Midbrain (tissue), 1 donor: ENCODE measurements around the gene LEMD2.
"Not testable (repeated sequence)": the region's sequence is repeated elsewhere in the genome, so short reads cannot be mapped to it uniquely, and the experiment has no call there.

Experiments
- DNase-seq: peaks from one replicate; lab custom pipeline; 2025; lab: John Stamatoyannopoulos, UW

LEMD2 gene

DNA sequence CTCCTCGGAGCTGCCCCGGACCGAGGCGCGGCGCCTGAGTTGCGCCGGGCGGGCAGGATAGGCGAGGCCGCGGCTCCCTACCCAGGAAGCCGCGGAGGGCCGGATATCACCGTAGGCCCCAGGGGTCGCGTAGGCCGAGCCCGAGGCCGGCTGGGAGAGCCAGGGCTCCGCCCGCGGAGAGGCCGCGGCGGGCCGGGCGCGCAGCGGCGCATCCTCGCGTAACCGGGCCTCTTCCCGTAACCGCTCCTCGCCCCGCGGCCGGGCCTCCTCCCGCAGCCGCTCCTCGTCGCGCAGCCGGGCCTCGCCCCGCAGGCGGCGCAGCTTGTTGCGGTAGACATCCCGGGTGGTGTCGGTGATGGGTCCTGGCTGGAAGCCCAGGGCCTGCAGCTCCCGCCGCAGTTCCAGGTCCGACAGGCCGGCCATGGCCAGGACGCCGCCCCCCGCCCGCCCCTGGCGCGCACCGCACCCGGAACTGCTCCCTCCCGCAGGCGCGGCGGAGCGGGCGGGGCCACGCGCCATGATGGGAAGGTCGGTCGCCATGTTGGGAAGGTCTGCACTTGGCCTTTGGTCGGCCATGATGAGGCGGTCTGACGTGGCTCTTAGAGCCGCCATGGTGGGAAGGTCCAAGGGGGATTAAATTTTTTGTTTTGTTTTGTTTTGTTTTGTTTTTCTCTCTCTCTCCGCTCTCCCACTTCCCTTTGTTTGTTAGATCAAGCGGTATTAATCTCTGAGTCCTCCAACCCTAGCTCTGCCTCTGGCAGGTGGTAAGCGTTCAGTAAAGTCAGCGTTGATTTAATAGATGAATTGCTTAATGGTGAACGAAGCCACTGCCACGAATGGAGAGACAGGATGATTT lies at the start of gene LEMD2:
Gene LEMD2, minus strand, starts transcription at position 437 of the 856 bp plus-strand sequence. Its CDS starts 14 bp downstream, at position 423.
- peak; percentile 94 for DNase-seq

DNA sequence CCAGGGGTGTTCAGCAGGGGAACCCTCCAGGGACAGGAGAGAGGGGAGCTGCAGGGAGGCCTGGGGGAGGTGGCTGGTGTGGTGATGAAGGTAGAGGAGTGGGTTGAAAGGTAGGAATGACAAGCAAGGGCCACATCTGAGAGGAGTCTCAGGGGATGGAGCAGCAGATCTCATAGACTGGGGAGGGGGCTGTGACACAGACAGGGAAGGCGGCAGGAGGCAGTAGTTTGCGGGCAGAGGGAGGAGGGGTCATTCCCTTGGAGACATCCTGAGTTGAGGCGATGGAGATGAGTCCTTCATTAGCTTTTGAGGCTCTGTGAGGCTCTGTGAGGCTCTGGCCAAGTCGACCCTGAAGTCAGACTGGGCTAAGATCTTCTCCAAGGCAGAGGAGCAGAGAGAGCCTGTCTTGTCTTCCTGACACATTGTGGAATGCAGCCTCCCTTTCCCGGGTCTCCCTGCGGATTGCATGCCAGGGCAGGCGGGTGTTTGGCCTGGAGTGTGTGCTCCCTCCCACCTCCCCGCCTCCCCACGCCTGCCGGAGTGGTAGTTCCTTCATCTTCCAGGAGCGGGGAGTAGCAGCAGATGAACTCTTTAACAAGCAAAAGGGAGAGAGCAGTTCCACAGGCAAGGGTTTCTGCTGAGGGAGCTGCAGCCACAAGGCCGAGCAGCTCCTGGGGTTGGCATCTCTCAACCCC lies 49.2 kb upstream of the LEMD2 start:
- no peak for DNase-seq

DNA sequence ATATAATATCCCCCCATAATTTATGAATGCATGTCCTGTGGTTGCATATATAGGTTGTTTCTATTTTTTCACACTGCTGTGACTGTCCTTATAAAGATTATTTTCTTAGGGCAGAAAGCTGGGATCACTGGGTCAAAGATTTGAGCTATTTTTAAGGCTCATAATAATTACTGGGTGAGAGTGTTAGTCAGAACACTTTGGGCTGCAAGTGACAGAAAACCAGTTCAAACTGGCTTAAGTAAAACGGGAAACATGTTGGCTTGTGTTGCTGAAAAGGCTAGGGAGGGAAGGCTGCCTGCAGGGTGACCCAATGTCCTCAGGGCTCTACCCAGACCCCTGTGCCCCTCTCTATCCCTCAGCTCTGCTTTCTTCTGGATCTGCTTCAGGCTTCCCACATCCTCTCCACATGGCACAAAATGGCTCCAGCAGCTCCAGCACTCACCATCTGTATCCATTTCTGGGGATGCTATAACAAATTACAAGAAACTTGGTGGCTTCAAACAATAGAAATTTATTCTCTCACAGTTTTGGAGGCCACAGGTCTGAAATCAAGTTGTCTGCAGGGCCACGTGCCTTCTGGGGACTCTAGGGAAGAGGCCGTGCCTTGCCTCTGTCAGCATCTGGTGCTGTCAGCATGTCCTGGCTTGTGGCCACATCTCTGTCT lies 48.0 kb upstream of the LEMD2 start:
- no peak for DNase-seq

DNA sequence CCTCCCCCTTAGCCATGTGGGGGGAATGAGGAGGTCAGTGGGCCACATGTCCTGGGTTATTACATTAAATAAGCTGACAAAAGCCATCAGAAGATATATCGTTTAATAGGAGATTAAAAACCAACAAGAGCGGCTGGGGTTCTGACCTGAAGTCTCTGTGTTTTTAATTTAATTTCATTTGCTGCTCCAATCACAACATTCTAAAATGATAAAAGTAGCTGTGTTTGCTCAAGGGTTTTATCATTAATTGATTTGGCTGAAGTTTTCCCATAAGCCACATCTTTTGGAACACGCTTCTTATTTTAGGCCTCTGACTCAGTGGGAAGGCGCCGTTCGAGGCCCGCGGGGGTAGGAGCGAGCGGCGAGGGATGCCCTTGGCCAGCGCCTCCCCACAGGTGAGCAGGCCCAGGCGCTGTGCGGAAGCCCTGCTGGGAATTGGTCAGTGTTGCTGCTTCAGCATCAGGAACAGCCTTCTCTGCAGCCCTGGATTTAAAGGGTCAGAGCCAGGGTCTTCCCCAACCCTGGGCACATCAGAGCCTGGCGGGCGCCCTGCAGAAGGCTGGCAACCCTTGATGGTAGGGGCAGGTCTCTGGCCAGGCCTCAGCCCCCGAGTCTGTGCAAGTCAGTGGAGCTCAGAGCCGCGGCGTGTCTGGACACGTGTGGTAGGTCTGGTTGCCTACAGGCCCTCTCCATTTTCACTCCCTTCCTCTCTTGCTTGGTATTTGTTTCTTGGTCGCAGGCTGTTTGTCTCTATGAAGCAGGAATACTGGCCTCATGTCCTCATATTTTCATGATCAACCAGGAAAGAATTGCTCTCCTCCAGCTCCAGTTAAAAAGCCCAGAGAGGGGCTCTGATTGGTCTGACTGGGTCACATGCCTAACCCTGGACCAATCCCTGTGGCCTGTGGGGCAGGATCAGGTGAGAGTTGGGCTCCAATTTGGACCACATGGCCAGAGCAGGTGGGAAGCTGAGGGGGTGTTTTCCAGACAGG lies 45.8 kb upstream of the LEMD2 start:
- DNase-seq = no peak

DNA sequence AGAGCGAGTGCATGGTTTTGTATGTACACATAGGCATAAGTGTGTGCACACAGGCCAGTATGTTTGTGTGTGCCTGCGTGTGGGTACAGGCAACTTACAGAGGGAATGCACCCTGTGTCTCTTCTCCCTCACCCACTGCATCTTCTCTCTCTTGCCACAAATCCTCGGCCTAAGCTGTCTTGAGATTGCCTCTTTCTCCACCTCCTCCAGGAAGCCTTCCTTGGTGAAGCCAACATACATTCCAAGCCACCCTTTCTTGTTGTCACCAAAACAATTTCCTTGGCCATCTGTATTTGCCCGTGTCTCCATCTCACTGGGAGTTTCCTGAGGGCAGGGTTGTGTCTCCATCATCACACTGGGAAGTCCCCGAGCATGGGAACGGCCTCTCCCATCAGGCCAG lies 44.7 kb upstream of the LEMD2 start:
- no peak for DNase-seq

DNA sequence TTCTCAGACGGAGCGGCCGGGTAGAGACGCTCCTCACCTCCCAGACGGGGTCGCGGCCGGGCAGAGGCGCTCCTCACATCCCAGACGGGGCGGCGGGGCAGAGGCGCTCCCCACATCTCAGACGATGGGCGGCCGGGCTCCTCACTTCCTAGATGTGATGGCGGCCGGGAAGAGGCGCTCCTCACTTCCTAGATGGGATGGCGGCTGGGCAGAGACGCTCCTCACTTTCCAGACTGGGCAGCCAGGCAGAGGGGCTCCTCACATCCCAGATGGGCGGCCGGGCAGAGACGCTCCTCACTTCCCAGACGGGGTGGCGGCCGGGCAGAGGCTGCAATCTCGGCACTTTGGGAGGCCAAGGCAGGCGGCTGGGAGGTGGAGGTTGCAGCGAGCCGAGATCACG lies 43.9 kb upstream of the LEMD2 start:
- DNase-seq = not testable (repeated sequence)

DNA sequence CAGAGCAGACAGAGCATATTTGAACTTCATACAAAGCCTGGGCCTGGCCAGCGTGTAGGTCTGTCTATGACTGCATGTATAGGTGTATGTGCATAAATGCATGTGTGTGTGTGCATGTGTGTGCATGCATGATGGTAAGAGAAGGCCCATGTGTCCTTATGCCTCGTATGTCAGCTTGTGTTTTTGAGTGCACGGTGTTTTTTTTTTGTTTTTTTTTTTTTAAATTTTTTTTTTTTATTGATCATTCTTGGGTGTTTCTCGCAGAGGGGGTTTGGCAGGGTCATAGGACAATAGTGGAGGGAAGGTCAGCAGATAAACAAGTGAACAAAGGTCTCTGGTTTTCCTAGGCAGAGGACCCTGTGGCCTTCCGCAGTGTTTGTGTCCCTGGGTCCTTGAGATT lies 42.8 kb upstream of the LEMD2 start:
- DNase-seq = not testable (repeated sequence)

DNA sequence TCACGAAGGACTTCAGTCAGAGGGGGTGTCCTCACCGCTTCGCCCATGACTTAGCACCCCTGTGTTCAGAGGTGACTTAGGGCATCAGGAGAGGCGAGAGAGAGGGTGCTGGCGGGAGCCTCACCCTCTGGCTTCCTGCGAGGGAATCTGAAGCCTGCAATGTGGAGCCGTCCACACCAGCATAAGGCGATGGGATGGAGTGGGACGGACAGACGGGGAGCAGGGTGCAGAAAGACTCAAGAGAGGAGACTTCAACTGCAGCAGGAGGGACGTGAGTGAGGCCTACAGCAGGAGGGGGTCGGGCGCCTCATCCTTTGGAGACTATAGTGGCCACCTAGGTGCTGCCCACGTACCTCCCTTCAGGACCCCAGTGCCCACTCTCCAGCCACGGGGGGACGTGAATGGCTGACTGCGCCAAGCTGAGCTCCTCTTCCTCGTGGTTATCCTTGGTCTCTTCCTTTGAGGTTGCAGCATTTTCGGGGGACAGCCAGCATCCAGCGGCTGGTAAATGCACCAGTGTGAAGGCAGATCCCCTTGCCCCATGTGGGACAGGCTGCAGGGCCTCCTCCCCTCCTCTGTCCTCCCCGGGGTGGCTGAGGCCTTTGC lies 41.8 kb upstream of the LEMD2 start:
- no peak for DNase-seq

DNA sequence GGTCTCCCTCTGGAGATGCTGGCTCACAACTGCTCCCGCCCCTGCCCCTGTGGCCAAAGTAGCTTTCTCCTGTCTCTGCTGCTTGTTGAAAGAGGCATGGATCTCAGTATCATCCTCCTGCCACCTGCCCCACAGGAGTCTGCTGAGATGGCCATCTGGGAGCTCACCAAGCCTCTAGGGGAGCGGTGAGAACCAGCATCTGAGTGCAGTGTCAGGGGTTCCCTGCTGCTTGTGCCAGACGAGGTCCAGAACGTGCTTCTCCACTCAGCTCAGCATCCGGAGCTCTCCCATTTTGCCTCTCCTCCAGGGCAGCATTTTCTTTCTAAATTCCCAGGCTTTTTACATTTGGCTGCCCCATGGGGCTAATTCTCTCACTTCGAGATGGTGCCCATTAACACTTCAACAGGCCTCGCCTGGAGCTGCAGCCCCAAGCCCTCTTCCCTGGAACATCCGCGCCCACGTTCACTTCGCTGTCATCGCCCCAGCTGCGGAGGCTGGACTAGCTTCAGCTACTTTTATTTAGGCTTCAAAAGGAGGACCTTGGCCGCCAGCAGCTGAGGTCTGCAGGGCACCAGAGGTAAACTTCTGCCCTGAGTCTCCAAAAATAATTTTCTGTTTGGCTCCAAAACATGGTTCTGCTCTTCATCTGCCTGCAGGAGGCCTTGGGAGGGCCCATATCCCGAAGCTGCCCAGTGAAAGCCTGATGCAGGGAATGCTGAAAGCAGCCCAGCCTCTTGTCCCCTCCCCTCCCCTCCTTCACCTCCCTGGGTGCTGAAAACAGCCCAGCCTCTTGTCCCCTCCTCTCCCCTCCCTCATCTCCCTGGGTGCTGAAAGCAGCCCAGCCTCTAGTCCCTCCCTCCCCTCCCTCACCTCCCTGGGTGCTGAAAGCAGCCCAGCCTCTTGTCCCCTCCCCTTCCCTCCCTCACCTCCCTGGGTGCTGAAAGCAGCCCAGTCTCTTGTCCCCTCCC lies 40.1 kb upstream of the LEMD2 start:
- DNase-seq = no peak

DNA sequence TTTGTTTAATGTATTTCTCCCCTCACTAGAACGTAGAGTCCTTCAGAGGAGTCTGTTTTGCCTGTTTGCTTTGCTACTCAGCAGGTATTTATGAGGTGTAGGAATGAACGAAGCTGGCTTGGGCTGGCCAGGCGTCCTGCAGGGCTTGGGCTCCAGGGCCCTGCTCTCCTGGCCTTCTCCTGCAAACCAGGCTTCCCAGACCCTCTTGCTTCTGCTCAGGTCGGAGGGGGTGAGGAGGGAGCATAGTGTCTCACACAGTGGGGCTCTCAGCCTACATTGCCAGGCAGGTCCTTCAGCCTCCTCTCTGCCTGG lies 39.5 kb upstream of the LEMD2 start:
- DNase-seq = no peak

DNA sequence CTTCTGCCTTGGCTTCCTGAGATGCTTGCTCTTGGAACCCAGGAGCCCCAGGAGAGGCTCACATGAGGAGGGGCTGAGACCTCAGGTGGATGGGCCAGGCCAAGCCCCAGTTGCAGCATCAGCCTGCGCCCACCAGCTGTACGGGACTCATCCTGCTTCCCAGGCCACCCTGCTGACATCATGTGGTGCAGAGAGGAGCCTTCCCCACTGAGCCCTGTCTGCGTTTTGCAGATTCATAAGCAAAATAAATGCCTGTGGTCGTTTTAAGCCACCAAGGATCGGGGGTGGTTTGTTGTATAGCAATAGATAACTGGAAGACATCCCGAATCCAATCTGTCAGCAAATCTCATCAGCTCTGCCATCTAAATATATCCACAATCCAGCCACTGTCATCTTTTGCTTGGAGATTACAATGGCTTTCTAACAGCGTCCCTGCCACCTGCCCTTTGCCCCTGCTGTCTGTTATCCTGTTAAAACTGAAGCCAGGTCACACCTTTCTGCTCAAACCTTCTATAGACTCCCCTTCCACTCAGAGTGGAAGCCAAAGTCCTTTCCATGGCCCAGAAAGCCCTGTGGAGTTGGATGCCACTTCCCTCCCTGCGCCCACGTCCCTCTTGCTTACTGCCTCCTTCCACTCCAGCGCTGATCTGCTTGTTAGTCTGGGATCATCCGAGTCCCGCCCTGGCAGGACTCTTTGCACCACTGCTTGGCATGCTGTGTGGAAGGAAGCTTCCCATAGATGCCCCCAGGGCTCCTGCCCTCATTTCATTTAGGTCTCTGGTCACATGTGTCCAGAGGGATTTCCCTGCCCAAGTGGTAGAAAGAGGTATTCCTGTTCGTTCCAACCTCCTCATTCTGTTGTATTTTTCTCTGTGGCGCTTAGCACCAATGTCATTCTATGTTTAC lies 38.9 kb upstream of the LEMD2 start:
- no peak for DNase-seq

DNA sequence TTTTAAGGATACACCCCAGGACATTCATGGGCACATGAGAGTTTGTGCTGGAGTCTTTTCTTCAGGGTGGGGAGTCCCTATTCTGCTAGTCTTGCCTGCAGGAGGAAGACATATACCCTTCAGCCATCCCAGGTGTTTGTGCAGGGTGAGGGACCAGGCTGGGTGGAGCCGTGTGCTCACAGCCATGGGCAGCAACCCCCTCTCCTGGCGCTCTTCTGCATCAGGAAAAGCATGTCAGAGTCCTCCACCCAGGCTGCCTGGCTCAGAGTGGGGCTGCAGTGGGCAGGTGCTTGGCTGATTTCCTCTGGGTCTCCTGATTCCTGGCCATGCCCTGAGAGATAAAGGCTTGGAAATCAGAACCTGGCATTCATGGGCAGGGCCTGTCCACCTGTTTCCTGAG lies 37.6 kb upstream of the LEMD2 start:
- DNase-seq = no peak

DNA sequence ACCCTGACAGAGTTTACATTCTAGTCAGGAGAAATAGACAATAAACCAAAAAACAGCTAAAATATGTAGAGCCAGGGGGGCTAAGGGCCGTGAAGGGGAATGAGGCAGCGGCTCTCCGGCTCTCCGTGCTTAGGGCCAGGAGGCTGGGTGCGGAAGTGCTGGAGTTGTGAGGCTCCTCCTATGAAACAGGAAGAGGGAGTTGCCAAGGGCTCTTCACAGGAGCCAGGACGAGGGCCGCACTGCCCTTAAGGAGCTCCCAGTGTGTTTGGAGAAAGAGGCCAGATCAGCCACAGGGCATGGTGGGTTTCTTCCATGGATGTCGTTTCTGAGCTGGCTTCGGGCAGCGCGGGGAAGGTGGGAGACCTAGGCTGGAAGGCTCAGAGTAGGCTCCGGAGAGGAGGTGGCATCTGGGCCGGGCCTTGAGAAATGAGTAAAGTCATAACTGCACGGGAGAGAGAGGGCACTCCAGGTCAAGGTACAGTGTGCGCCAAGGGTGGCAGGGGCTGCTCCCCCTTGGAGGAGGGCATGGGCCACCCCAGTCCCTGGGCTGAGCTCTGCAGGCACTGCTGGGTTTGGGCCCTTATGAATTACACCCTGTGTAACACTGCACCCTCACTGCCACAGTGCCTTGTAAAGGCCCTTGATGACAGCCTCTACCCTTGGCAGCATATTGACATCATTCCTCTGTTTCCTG lies 35.7 kb upstream of the LEMD2 start:
- no peak for DNase-seq

DNA sequence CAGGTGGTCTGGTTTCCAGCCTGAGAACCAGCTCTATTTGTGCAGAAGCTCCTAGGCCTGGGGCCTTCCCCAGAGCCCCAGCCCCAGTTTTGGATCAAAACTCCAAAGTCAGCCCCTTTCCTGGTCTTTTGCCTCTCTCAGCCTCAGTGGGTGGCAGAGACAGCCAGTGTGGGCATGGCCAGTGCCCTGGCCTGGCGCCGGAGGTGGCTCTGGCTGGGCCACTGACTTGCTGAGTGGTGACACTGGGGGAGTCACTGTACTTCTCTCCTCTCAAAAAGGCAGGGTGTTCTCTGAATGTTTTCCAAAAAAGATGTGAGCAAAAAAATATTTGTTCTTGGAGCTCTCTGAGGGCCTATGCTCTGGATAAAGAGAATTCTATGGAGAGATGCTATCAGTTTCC lies 34.9 kb upstream of the LEMD2 start:
- no peak for DNase-seq

DNA sequence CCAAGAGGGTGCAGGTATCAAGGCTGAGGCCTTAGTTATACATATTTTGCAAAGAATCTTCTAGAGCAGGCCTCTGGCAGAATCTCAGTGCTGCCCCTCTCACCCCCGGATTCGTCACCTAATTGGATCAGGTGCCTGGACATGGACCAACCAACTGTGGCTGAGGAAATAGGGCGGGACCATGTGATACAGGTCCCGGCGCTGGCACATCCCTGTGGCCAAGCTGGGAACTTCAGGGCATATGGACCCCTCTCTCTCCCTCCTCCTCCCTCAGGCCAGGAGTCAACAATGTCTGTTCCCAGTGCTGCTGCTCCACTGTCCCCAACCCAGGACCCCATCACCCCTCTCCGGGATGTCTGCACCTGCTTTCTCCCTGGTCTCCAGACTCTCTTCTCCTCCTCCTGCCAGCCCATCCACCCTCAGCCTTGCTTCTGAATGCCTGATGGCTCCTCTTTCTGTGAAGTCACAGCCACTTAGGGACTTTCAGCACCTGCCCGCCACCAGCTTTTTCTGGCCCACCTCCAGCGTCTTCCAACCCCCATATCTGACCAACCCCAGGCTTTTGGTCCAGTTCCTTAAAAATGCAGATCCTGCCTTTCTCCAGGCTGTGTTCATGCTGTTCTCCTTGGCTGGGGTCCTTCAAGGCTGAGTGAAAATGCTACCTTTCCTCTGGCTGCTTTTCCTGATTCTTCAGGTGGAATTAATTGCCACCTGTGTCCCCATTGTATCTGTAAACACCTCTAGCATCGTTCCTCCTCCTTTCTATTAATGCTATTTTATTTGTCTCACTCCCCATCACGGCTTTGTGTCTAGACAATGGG lies 33.9 kb upstream of the LEMD2 start:
- DNase-seq = no peak

DNA sequence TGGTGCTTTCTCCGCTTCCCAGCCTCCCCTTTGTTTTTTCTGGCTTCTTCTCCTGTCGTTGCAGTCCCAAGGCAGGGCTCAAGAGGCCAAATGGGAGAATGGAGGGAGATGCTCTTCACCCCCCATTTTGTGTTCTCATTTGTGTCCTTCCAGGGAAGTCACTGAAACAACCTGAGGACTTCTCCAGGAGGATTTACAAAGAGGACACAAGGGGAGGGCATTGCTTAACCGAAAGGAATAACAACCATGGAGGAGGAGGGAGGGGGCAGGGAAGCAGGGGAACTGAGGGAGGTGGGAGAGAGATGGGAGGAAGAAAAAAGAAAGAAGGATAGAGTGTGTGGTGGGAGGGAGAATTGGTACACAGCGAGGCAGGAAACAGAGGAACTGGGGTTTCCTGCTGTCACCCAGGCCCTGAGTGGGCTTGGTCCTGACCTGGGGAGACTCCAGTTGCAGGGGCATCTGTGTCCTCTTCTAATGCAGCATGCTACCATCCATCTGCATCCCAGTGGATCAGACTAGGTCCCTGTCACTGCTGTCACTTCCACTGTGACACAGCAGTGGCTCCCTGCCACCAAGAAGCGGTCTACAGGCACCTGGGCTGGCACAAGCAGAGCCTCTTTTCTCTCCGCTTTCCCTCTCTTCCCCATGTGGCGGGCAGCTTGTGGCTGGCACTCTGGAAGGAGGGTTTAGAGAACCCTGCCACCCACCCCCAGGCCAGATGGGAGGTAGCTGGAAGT lies 32.0 kb upstream of the LEMD2 start:
- no peak for DNase-seq

DNA sequence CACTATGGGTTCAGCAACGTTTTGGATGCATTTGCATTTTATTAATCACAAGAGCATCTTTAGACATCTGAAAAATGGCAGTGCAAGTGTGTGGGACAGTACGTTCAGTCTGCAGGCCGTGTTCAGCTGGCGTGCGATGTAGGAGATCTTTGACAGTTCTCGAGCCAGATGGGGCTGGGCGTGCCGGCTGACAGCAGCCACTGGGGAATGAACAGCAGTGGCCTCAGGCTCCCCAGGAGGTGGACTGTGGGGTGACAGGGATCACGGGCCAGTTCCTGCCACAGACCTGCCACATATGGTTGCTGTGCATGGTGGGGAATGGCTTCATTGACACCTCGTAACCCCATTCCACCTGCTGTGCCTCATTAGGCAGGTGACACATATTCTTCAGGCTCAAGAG lies 31.3 kb upstream of the LEMD2 start:
- no peak for DNase-seq
